Gastroesophageal sphincter (tissue), 4 donors: ENCODE results near the gene NR3C1. TPM values are rescaled to one million over a fixed set of nuclear protein-coding genes. Genes with fewer than 3 reads are reported as not detected.

ENCODE experiments used
- ATAC-seq: fragments of 150-250 bp; one replicate; pipeline ENCODE4 v1.9.1; 2016; ENCODE audit warnings: mild to moderate bottlenecking, moderate library complexity
- H3K27ac ChIP-seq, 4 donors: fragments of 200-600 bp; sonication (generic) in 3 of 4; 1 replicate in 3 of 4; 2 replicates in 1 of 4; pipeline ENCODE4 v1.5.1; 2016 to 2019
- H3K27me3 ChIP-seq: fragments of 200-600 bp; sonication (generic); one replicate; pipeline ENCODE4 v1.5.1; 2019
- H3K36me3 ChIP-seq, 2 donors: fragments of 200-600 bp; sonication (generic); one replicate each; pipeline ENCODE4 v1.5.1; 2019; ENCODE audit warnings: control low read depth in 1 of 2
- H3K4me1 ChIP-seq, 3 donors: fragments of 200-600 bp; sonication (generic); 1 replicate in 2 of 3; 2 replicates in 1 of 3; pipeline ENCODE4 v1.5.1; 2016 to 2019; ENCODE audit warnings: control low read depth in 2 of 3
- H3K4me3 ChIP-seq, 2 donors: fragments of 200-600 bp; sonication (generic); one replicate each; pipeline ENCODE4 v1.5.1; 2019; ENCODE audit warnings: mild to moderate bottlenecking in 1 of 2, moderate library complexity in 1 of 2
- H3K9me3 ChIP-seq, 3 donors: fragments of 200-600 bp; sonication (generic); one replicate each; pipeline ENCODE4 v1.5.1; 2017 to 2019; ENCODE audit warnings: control low read depth in 2 of 3
- EP300 ChIP-seq: sonication (generic); formaldehyde crosslinking; IDR thresholded peaks from one replicate; pipeline ENCODE4 v1.6.1; 2017; ENCODE audit warnings: antibody characterized with exemption, mild to moderate bottlenecking
- POLR2A ChIP-seq, 2 donors: fragments of 450-650 bp; IDR thresholded peaks; one replicate each; pipeline ENCODE4 v1.6.1; 2017; ENCODE audit warnings: antibody characterized with exemption in 2 of 2, mild to moderate bottlenecking in 2 of 2, moderate library complexity in 1 of 2
- POLR2AphosphoS5 ChIP-seq: sonication (generic); formaldehyde crosslinking; IDR thresholded peaks from one replicate; pipeline ENCODE4 v1.6.1; 2017; ENCODE audit warnings: antibody characterized with exemption
- WGBS, 2 donors: methylation state at CpG; one replicate each; pipeline ENCODE4 v1.1.5; 2018; ENCODE audit warnings: low coverage in 1 of 2; 5-methylcytosine and 5-hydroxymethylcytosine counted together
- total RNA-seq, 4 donors: library from RNA; depleted of rRNA; stranded (reverse); fragments of >200 nt; gene quantifications; one replicate each; pipeline ENCODE4 v1.1.0, GENCODE V29; 2016
- TF ChIP-seq, protein P1 (sequence below), 4 experiments: fragments of 200-600 bp in 2 of 4; fragments of 450-650 bp in 2 of 4; sonication (generic) in 1 of 4; IDR thresholded peaks; one replicate each; pipeline ENCODE4 v1.5.1; 2017 to 2019; ENCODE audit warnings: antibody characterized with exemption in 4 of 4, mild to moderate bottlenecking in 2 of 4, moderate library complexity in 2 of 4

The NR3C1 gene
- total RNA-seq, result 100 to 1,000 TPM in 1 of 4 donors, 10 to 100 TPM in 3; 69.7 to 103 (median 85.6) TPM

DNA sequence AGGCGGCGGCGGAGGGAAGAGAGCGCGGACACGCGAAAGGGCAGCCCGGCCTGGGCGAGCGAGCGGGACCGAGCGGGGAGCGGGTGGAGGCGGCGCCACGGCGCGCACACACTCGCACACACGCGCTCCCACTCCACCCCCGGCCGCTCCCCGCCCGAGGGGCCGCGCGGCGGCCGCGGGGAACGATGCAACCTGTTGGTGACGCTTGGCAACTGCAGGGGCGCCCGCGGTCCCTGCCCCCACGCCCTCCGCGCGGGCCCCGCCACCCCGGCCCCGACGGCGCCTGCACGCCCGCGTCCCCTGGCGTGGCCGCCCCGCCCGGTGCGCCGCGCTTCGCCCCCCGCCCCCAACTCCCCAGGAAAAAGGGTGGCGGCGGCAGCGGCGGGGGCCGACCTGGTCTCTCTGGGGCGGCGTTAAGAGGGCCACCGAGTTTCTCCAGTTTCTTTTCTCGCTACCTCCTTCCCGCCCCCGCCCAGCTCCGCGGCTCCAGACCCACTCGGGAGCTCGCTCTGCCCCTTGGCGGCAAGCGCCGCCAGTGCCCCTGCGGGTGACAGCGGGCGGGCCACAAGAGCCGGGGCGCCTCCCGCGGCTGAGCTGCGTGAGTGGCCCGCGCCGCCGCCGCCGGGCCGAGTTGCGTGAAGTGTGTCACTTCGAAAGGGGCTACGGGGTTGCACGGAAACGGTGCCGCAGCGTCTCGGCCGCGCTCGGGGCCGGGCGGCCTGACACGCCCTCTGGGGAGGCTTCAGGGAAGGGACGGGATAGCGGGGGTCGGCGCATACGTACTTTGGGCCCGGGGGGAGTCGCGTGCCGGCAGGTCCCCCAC, at the start of gene NR3C1:
TSS of gene NR3C1 (minus strand) at position 94 of the 823 bp plus-strand sequence. CDS start 2,847 bp downstream, outside the sequence.
- H3K27me3 ChIP-seq, result no peaks in the 10 kb centered on the region
- H3K9me3 ChIP-seq, result no peaks in the 10 kb centered on the region
- peaks cover 0 to 26% (median 0%) of the 10 kb centered on the region in 3 donors for H3K4me1 ChIP-seq
- TF ChIP-seq EP300 (no peak), POLR2AphosphoS5 (peak; percentile 57), POLR2A (IDR thresholded peaks at IDR 0.05) (peak; percentile 53 to 64)
- TF ChIP-seq, protein P1, sequence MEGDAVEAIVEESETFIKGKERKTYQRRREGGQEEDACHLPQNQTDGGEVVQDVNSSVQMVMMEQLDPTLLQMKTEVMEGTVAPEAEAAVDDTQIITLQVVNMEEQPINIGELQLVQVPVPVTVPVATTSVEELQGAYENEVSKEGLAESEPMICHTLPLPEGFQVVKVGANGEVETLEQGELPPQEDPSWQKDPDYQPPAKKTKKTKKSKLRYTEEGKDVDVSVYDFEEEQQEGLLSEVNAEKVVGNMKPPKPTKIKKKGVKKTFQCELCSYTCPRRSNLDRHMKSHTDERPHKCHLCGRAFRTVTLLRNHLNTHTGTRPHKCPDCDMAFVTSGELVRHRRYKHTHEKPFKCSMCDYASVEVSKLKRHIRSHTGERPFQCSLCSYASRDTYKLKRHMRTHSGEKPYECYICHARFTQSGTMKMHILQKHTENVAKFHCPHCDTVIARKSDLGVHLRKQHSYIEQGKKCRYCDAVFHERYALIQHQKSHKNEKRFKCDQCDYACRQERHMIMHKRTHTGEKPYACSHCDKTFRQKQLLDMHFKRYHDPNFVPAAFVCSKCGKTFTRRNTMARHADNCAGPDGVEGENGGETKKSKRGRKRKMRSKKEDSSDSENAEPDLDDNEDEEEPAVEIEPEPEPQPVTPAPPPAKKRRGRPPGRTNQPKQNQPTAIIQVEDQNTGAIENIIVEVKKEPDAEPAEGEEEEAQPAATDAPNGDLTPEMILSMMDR (IDR thresholded peaks at IDR 0.05), result peak; percentile 55 to 76 (median 66)
- WGBS, 2 donors, result 2% methylated on average over 9 of the region's 114 CpGs; no CpG with 5 or more reads in 1 of the 2 donors
- peak within 1 kb of the TSS; percentile 54 to 93 for H3K4me3 ChIP-seq
- no peaks in the 10 kb centered on the region for H3K36me3 ChIP-seq
- peak; percentile 83 for ATAC-seq
- peak within 1 kb of the TSS; percentile 77 to 100 (median 96) for H3K27ac ChIP-seq

DNA sequence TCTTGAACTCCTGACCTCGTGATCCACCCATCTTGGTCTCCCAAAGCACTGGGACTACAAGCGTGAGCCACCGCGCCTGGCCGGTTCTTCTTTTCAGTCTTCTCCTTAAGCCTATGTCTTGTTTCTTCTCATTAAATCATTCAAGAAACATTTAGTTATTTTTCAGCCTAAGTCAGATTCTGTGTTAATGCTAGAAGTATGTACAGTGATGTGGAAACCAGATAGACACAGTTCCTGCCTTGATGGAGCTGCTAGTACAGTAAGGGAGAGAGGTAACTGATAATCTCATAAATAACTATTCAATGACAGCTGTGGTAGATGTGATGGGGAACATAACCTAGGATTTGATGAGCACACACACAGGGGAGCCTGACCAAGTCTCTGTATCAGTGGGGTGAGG, 46.3 kb upstream of the NR3C1 start:
- Histone ChIP-seq H3K9me3 (no peaks in the 10 kb centered on the region), H3K27ac (no peak overlapping the region), H3K36me3 (no peaks in the 10 kb centered on the region), H3K27me3 (no peaks in the 10 kb centered on the region), H3K4me1 (no peaks in the 10 kb centered on the region), H3K4me3 (no peak overlapping the region)
- WGBS, 2 donors, result 96 to 97% methylated on average over 5 of the region's 5 CpGs
- TF ChIP-seq POLR2AphosphoS5, result no peak
- TF ChIP-seq, protein P1 (IDR thresholded peaks at IDR 0.05), result no peak
- no peak for TF ChIP-seq EP300
- TF ChIP-seq POLR2A (IDR thresholded peaks at IDR 0.05), result no peak
- no peak for ATAC-seq

DNA sequence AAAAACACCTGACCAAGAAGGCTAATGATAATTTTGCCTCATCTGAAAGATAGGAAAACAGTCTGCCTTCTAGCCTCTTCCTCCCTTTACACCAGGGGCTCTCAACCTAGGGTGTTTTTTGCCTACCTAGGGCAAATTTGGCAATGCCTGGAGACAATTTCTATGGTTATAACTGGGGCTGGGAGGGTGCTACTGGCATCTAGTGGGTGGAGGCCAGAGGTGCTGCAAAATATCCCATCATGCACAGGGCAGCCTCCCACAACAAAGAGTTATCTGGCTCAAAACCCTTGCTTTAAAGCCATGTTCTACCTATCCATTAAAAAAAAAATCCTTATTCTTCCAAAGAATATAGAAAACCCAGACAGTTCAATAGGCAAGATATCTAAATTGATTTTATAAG, 45.0 kb upstream of the NR3C1 start:
- H3K9me3 ChIP-seq, result no peaks in the 10 kb centered on the region
- no peak for ATAC-seq
- H3K27ac ChIP-seq, result no peak overlapping the region
- H3K4me1 ChIP-seq, result no peaks in the 10 kb centered on the region
- no peak overlapping the region for H3K4me3 ChIP-seq
- H3K36me3 ChIP-seq, result no peaks in the 10 kb centered on the region
- H3K27me3 ChIP-seq, result no peaks in the 10 kb centered on the region
- TF ChIP-seq, protein P1 (IDR thresholded peaks at IDR 0.05), result no peak
- TF ChIP-seq POLR2AphosphoS5, result no peak
- no peak for TF ChIP-seq EP300
- TF ChIP-seq POLR2A (IDR thresholded peaks at IDR 0.05), result no peak

DNA sequence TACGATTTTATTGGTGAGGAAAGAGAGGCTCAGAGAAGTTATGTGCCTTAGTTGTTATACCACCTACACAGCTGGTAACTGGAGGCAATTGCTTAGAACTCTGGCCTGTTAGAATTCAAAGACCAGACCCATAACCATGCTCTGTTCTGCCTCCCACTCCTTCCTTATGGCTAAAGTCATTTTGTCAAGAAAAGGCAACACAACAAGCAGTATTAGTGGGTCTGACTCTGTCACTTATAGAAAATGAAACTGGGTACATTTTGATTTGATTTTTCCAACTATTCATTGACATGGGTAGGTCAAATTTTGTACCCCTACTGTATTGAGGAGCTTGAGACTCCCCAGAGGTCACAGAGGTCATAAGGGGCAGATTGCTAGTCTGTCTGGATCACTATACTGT, 44.5 kb upstream of the NR3C1 start:
- 90 to 100% methylated on average over 1 of the region's 1 CpG for WGBS, 2 donors
- no peak for ATAC-seq
- no peaks in the 10 kb centered on the region for H3K4me1 ChIP-seq

More for the DNA sequence above, 44.5 kb upstream of the NR3C1 start:
- no peak overlapping the region for H3K27ac ChIP-seq
- H3K36me3 ChIP-seq, result no peaks in the 10 kb centered on the region
- TF ChIP-seq, protein P1 (IDR thresholded peaks at IDR 0.05), result no peak
- TF ChIP-seq EP300 (no peak), POLR2AphosphoS5 (no peak), POLR2A (IDR thresholded peaks at IDR 0.05) (no peak)
- no peak overlapping the region for H3K4me3 ChIP-seq
- no peaks in the 10 kb centered on the region for H3K27me3 ChIP-seq
- no peaks in the 10 kb centered on the region for H3K9me3 ChIP-seq
